Activated CD4-positive, CD25-positive, alpha-beta regulatory T cell treated with anti-CD3 and anti-CD28 coated beads, Interleukin-2, amount 50 U/mL, for 72 hours (primary cell): ENCODE data around the gene PPP1R1B.

Experiments used
- DNase-seq: peaks from one replicate; pipeline ENCODE4 v3.0.0; 2021

Gene PPP1R1B

DNA sequence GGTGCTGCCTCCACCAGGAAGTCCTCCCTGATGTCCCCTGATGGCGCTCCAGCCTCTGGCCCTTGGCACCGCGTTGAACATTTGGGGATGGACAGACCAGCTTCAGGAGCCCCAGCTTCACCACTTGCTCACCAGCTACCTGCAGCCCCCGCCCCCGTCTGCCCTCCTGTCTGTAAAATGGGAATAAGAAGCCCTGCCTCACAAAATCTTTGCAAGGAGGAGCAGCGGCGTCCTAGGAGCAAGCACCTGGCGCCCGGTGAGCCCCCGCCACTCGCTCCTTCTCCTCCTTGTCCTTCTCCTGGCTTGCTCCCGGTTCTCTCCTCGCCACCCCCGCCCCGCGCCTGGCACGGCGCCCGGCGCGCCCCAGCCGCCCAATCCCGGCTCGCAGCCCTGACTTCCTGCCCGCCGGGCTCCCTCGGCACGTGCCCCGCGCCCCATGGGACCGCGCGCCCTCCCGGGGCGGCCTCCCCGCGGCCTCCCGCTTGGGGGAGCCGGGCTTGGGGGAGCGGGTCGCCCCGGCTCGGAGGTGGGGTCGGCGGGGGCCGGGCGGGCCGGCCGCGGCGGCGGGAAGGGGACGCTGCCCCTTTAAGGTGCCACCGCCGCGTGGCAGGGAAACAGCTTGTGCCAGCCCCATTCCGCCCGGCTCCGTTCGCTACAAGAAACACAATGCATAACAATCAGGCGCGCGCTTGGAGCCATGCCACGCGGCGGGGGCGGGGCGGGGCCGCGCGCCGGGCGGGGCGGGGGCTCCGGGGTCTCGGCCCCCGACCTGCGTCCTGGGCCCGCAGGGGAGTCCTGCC, 9.1 kb upstream of the PPP1R1B start:
- DNase-seq = peak; percentile 56

DNA sequence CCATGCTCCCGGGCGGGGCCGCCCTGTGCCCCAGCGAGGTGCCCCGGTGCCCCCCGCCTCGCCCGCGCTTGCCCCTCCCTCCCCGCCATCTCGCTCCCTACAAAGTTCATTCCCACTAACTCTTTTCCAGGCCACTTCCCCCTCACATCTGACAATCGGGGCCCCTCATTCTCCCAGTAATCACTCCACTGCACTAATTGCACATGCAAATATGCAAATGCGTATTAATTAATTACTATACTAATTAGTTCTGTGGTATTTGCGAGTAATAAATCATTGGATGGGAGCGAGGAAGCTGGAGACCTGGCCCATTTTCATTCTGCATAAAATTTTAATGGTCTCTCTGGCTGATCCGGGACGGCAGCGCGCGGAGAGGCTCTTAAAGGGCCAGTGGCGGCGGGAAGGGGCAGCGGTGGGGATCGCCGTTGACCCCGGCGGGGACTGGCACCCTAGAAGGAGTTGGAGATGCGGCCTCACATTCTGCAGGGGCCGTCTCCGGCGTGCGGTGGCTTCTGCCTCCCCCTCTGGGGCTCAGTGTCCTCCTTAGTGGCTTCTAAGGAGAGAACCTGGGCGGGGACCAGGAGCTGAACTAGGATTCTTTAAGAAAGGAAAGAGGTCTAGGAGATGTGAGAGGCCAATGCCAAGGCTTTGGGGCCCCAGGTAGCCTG, 8.4 kb upstream of the PPP1R1B start:
- no peak for DNase-seq

DNA sequence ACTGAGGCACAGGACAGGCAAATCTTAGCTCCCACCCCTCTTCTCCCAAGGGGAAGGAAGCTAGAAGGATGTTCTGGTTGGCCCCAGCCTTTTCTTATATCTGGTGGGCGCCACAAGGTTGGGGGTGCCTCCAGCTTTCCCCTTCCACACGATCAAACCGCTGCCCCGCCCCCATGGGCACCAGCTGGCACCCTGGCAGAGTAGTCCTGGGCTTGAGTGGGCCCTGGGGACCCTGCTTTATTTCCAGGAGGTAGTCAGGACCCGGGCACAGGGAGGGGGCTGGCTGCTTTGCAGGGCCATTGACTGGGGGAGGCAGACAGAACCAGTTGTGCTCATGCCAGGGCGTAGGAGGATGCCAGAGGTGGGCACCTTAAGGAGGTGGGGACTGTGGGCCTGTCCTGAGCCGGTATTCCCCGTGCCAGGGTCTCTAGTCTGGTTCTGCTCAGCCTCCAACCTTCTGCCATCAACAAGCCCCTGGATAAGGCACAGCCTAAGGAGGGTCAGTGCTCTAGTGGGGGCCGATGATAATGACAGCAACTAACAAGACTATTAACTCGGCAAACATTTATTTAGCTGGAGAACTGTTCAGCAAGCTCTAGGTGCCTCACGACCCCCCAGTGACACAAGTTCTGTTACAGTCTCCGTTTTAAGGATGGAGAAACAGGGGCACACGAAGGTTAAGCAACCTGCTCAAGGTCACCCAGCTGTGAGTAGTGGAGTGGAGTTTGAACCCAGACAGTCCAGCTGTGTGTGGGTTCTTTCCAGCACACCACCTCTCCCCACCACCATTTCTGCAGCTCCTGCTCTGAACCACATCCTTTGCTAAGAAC, 7.6 kb upstream of the PPP1R1B start:
- no peak for DNase-seq

DNA sequence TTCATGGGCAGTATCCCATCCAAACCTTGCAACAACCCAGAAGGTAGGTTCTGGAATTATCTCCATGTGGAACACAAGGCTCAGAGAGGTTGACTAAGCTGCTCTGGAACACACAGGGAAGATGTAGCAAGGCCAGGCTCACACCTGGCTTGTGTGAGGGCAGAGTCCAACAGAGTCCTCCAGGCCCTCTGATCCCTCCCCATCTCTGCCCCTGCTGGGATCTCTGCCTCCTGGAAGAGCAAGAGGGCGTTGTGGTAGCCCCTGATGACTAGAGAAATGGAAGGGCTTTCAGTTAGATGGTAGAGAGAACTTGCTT, 7.0 kb upstream of the PPP1R1B start:
- no peak for DNase-seq

DNA sequence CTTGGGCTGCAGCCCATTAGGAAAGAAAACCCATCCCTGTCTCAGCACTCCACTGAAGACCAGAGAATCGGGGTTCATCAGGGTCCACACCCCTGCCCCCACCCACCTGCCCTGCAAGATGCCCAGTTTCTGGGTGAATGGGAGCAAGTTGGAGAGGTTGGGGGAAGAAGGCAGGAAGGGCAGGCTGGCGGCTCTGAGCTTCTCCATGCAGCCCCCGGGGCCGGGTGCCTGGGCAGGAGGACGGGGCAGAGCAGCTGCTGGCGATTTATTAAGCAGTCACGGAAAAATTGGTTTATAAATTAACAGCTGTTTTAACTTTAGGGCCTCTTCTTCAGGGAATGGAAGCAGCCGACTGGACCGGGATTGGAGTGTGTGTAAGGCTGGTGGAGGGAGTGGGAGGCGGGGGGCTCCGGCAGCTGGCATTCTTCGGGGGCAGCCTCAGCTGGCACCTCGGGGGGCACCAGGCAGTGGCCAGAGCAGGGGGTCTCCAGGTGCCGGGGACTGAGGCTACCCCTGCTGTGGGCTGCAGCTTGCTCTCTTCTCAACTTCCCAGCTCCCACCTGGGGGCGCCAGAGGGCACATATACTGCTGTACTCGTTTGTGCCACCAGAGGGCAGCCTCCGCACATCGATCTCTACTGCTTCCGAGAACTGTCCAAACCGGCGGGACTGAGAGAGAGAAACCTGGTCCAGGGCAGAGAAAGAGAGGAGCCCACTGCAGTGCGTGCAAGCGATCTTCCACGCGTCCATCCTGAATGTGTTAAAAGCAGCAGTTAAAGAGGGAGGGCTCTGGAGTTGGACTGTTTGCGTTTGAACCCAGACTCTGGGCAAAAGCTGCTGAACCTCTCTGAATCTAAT, 5.0 kb upstream of the PPP1R1B start:
- peak; percentile 94 for DNase-seq

DNA sequence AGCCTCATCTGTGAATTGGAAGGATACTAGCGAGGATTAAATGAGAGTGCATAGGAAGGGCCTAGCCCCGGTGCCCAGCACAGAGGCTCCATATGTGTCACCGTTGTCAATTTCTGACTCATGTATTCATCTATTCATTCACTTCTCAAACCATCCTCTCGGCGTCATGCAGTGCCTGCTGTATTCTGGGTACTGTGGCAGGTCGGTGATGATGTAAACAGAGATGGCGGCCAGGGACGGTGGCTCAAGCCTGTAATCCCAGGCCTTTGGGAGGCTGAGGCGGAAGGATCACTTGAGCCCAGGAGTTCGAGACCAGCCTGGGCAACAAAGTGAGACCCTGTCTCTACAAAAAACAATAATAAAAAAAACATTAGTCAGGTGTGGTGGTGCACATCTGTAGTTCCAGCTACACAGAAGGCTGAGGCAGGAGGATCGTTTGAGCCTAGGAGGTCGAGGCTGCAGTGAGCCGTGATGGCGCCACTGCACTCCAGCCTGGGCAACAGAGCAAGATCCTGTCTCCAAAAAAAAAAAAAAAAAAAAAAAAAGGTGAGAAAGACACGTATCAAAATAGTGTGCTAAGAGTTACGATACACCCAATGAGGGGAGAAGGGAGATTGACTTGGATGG, 4.3 kb upstream of the PPP1R1B start:
- peak; percentile 51 for DNase-seq

DNA sequence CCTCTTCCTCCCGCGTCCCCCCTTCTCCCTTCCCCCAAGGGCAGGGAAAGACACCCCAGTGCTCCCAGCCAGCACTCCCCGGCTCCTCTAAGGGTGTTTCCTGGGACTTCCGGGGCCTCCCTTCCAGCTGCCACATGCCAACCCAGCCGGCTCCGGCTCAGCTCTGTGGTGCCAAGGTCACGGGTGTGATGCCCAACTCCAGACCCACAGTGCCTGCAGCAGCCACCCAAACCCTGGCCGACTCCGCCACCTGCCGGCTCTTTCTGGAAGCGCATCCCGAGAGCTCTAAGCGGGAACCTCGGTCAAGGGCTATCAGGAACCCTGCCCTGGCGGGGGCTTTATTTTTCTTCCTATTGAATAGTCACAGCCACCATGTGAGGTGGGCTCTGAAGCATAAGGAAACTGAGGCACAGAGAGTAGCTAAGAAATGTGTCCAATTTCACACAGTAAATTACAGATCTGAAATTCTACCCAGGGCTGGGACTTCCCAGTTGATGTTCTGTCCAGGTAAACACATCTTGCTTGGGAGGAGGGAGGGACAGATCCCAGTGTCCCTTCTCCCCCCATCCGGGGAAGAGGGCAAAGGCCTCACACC, 3.3 kb upstream of the PPP1R1B start:
- peak; percentile 93 for DNase-seq

DNA sequence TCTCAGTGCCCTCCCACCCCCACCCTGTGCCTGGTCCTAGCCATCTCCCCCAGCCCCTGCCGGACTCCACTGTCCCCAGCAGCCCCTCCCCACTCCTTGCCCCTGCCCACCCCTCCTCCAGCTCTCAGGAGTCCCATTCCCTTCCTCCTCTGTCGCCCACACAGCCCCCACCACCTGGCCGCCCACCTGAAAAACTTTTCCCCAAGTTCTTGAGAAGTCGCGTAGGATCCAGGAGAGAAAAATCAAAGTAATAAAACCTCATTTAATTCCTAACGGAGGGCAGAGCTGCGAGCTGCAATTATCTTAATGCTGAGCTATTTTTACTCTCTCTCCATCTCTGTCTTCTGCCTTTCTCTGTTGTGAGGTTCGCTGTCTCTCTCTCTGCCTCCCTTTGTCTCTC, 2.4 kb upstream of the PPP1R1B start:
- no peak for DNase-seq

DNA sequence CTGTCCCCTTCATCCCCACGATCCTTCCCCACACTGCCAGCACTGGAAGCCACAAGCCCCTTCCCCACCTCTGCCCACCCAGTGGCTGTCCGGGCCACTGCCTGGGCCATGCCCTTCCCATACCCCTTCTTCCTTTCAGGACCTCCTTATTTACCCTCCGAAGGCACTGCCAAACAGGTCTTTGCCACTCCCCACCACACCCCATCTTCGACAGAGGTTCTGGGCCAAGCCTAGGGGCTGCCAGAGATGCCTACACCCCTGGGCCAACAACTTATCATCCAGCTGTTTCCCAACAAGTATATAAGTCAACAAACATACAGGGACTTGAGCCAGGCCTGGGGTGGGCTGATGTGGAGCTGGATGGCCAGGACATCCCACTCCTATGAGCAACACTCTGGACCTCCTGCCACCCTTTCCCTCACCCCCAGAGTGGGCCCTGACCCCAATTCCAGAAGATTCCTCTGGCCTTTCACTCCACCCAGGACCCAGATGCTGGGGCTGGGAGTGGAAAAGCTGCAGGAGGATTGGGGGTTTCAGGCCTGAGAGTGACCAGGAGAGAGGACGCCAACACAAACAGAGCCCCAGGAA, 1.5 kb upstream of the PPP1R1B start:
- DNase-seq = no peak

DNA sequence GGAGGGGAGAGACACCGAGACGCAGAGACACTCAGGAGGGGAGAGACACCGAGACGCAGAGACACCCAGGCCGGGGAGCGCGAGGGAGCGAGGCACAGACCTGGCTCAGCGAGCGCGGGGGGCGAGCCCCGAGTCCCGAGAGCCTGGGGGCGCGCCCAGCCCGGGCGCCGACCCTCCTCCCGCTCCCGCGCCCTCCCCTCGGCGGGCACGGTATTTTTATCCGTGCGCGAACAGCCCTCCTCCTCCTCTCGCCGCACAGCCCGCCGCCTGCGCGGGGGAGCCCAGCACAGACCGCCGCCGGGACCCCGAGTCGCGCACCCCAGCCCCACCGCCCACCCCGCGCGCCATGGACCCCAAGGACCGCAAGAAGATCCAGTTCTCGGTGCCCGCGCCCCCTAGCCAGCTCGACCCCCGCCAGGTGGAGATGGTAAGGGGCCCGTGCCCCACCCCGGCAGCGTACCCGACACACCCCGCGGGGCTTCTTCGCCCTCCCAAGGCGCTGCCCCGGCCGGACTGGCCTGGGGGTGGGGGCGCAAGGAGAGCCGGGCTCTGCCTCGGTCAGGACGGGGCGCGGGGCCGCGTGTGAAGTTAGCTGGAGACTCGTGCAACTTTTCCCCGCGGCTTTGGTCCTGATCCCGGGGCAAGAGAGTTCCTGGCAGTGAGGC, 427 bp downstream of the PPP1R1B start:
- no peak for DNase-seq

DNA sequence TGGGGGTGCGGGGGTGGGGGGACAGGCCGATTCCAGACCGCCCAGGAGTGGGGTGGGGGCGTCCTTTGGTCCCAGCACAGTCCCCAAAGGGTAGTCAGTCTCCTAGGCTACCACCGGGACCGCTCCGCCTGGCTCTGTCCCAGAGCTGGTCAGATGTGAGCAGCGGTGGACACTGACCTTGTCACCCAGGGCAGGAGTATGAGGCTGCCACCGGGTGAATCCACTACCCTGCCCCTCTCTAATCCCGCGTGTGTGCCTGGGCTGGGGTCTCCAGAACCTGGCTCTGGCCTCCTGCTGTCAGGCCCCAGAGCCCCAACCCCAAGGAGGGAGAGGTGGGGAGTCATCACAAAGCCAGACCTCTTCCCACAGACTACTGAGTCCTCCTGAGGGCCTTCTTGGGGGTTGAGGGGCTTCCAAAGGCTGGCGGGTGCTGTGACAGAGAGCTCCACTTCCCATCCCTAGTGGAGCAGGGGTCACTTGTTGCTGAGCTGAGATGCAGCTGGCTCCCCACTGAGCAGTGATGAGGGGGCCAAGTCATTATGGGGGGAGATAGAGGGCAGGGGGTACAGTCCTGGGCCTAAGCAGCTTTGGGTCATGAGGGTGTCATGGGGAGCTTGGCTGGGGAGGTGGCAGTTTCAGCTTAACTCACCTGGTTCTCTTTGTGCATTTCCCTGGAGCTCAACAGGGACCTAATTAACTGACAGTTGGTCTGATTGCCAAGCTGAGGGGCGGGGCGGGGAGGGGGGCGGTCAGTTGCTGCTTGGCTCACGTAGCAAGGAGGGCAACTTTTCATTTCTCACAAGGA, 1.2 kb downstream of the PPP1R1B start:
- DNase-seq = no peak

DNA sequence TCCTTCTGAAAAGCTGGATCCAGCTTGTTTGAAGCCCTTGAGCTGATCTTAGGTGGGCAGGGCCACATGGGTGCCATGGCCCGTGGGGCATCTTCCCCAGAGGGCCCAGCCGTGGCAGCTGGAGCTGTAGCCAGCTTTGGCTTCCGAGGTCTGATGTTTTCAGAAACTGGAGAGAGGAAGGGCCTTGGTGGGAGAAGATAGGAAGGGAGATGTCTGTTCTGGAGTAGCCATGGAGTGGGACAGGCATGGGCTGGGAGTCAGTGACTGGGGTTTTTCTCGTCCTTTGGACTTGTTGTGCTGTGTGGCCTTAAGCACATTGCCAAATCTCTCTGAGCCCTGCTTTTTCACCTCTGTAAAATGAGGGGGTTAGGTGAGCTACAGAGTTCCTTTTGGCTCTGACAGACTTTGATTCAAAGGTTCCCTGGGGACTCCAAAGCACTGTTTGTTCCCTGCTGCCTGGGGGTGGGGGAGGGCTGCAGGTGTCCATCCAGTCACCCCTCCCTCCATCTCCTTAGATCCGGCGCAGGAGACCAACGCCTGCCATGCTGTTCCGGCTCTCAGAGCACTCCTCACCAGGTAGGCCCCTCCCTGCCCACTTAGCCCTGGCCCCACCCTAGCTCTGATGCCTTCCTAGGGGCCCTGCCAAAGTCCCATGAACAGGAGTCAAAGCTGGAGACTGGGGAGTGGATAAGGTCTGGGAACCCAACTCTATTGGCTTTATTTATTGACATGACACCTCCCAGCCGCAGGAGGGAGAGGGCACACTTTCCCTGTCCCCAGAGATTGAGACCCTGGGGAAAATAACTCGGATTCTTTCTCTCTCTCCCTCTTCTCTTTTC, 2.1 kb downstream of the PPP1R1B start:
- DNase-seq = no peak

DNA sequence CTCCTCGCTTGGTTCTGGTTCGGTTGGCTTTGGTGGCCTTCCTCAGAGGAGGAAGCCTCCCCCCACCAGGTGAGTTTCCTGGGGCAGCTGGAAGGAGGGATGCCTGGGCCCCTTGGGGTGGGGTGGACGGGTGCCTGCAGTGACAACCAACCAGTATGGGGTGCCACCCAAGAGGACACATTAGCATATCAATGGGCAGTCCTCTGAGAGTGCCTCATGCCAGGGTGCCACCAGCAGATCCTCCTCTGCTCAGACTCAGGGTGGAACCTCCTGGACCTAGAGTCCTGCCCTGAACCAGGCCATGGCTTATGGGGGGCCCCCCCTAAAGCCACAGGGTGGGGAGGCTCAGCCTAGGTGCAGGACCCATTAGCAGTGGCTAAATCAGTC, 2.7 kb downstream of the PPP1R1B start:
- DNase-seq = no peak

DNA sequence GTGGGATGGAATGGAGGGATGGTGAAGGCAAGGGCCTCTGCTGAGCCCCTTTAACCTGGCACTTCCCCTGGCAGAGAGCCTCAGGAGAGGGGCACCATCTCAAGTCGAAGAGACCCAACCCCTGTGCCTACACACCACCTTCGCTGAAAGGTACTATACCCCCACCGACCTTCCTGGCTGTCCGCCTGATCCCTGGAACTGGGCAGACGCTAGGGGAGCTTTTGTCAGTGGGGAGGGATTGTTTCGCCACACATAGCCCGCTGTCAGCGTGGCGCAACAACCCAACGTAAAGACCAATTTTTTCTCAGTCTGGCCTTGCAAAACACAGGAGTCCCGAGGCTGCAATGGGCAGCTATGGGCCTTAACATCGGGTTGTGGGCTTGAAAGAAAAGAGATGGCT, 3.1 kb downstream of the PPP1R1B start:
- no peak for DNase-seq

DNA sequence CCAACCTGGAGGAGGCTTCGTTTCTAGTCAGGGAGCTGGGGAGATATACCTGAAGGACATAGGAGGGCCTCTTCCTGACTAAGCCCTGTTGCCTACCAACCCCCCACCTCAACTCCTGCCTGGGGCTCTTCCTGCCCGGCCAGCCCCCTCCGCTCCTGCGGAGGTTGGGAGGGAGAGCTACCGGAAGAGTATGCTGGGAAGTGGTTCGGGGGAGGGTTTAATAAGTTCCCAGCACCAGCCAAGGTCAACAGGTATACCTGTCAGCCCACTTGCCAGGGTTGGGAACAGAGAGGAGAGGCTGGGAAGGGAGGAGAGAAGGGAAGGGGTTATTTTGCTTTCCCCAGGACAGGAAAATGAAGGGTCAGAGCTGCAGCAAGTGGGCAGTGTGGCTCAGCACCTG, 4.7 kb downstream of the PPP1R1B start:
- DNase-seq = no peak

DNA sequence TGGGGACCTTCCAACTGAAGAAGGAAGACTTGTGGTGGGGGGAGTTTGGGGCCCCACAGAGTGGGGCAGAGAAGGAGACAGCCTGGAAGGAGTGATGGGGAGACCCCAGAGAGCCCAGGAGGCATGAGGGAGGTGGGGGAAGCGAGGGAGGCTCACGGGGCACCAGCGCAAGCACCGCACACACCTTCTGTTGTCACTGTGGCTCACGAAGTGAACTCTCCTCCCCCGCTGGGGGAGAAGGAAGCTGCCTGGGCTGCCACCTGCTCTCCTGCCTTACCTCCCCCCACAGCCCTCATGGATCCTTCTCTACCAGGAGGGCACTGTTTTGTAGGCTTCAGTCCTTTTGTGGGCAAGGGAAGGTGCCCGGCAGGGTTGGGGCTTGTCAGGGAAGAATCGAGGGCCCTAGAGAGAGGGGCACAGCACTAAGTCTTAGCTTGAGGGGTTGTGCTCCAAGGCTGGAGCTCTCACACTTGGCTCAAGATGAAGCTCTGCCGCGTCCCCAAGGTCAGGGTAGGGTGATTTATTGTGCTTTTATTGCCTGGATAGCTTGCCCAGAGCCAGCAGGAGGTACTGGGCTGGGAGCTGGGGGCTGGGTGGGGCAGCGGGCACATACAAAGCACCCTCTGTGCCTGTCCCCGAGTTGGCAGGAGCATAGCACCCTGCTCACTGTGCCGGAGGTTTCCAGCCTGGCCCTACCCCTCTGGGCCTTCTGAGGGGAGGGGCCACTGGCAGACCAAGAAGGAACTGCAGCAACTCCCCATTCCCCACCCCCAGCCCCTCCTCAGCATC, 5.6 kb downstream of the PPP1R1B start:
- DNase-seq = no peak

DNA sequence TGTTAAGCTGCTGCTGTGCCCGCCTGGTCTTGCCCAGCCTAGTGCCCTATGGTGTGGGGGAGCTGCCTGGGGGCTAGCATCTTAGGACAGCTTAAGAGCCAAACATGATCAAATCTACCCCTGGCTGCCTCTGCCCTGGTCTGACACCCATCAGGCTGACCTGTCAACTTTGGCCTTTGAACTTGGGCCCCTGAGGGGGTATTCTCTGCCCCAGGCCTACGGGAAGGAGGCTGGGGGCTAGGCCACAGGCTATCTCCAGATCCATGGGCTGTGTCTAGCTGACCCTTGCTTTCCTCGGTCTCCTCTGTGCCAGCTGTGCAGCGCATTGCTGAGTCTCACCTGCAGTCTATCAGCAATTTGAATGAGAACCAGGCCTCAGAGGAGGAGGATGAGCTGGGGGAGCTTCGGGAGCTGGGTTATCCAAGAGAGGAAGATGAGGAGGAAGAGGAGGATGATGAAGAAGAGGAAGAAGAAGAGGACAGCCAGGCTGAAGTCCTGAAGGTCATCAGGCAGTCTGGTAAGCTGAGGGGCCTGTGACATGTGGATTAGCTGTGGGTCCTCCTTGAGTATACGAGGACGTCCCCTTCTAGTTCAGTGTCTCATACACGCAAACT, 6.9 kb downstream of the PPP1R1B start:
- no peak for DNase-seq

DNA sequence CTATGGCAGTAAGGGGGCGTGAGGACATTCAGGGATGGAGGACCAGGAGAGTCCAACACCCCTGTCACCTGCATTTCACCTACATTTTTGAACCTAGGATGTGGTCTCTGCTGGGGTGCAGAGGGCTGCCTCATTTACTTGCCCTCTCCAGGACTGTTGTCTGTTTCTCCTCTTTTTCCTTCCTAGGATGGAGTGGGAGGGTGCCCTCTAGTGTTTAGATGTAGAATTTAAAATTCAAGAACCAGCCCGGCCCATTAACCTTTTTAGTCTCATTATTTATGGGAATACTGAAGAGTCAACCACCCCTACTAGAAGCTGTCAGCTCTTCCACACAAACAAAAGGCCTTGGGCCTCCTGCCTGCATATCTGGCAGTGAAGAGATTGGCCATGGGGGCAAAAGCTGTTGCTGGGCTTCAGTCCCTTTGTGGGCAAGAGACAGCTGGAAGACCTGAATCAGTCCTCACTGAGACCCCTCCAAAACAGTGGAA, 7.7 kb downstream of the PPP1R1B start:
- no peak for DNase-seq
